HuH-7.5 (cell line): ENCODE measurements around the gene PTPRH.
"Not testable (repeated sequence)": the region's sequence is repeated elsewhere in the genome, so short reads cannot be mapped to it uniquely, and the experiment has no call there.

Experiments used
- DNase-seq: peaks from one replicate; pipeline ENCODE4 v3.0.0; 2011; ENCODE audit warnings: low spot score

Gene PTPRH

DNA sequence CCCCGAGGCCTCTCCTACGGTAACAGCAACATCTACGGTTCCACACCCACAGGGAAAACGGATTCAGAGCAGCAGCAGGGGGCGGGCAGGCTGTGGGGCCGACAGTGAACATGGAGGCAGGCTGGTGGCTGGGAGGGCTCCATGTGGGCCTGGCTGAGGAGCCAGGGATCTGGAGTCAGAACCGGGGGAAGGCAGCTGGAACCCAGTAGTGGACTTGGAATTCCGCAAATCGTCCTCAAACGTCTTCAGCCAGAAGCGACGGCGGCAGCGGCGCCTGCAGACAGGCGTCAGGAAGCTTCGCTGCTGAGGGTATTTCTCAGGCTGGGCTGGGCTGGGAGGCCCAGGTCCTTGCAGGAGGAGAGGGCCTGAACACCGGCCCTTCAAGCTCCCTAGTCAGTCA, 17.5 kb upstream of the PTPRH start:
- no peak for DNase-seq

DNA sequence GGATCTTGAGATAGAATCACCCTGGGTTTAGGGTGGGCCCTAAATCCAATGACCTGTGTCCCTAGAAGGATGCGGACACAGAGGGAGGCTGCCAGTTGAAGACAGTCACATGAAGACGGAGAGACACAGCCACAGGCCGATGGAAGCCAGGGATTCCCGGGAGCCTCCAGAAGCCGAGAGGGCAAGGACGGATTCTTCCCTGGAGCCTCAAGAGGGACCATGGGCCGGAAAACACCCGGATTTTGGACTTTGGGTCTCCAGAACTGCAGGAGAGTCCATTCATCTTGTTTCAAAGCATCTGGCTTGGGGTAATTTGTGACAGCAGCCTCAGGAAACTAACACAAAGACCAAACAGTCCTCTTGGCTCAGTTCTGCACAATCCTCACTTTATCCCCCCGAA, 17.0 kb upstream of the PTPRH start:
- DNase-seq = no peak

DNA sequence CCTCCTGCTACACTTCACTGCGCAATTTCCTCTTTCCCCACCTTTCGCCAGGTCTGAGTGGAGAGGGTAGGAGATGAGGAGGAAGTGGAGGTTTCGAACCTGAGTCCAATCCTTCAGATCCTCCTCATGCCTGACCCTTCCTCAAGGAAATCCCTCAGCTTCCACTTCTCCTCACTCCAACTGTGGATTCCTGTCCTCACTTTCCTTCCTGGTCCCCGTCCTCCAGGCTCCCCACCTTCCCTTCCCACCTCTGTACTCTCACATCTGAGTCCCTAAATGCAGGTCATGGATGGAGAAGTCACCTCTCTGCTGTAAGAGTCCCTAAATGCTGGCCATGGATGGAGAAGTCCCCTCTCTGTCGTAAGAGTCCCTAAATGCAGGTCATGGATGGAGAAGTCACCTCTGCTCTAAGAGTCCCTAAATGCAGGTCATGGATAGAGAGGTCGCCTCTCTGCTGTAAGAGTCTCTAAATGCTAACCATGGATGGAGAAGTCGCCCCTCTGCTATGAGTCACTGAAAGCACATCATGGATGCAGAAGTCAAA, 16.2 kb upstream of the PTPRH start:
- no peak for DNase-seq

DNA sequence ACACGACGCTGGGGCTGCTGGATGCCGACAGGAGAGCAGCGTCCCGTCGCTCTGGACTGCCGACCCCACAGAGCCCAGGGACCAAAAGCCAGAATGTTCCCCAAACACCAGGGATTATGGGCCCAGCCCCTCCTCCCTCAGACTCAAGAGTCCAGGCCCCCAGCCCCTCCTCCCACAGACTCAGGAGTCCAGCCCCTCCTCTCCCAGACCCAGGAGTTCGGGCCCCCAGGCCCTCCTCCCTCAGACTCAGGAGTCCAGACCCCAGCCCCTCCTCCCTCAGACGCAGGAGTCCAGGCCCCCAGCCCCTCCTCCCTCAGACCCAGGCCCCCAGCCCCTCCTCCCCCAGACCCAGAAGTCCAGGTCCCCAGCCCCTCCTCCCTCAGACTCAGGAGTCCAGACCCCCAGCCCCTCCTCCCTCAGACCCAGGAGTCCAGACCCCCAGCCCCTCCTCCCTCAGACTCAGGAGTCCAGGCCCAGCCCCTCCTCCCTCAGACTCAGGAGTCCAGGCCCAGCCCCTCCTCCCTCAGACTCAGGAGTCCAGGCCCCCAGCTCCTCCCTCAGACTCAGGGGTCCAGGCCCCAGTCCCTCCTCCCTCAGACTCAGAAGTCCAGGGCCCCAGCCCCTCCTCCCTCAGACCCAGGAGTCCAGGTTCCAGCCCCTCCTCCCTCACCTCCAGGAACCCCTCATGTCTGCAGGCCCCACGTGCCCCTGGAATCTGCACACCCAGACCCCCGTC, 15.5 kb upstream of the PTPRH start:
- not testable (repeated sequence) for DNase-seq

DNA sequence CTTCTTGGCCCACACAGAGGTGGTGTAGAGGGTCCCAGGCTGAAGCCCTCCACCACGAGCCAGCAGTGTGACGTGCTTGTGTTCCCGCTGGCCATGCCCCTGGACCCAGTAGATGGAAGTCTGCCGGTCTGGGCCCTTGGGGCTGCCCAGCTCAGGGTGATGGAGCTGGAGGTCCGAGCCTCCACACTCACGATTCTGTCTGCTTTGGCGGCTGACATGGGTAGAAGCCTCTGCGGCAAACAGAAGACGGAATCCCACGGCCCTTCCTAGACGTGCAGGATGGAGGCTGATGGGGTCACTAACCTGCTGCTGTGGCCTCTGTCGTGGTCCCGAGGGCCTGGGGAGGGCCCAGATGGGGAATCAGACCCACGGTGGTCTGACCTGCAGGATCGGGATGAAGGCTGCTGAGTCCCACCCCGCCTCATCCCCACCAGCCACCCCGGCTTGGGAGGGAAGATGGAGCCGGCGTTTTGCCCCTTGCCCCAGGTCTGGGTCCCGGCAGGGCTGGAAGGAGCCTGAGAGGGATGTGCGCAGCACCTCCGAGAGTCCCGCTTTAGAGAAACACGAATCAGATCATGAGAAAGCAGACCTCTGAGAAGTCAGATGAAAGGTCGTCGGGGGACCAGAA, 14.9 kb upstream of the PTPRH start:
- no peak for DNase-seq

DNA sequence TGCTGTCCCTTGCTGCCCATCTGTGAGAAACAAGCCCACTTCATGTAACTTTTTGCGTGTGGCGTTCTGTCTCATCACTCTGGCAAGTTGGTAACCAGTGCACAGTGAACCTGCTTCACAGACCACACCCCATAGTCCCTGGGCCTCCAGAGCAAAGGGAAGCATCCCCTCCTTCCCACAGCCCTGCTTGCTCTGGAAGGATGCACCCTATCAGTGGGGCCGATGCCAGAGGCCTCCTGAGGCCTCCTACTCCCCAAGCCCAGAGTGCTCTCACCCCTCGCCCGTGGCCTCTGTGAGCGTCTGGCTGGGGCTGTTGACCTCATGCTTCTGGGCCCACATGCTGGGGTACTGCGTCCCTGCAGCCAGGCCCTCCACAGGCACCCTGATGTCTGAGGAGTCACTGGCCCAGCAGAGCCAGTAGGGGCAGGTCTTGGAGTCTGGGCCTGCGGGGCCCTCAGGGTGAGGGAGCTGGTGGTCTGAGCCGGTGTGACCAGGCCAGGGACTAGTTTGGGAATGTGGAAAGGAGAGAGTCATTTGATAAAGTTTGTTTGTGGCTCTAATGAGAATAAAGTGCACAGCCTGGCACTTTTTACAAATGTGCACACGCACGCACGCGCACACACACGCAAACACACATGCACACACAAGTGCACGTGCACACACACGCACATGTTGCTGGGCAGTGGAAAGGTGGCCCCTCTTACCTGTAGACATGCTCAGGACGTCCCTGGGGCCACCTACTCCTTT, 14.2 kb upstream of the PTPRH start:
- DNase-seq = no peak

DNA sequence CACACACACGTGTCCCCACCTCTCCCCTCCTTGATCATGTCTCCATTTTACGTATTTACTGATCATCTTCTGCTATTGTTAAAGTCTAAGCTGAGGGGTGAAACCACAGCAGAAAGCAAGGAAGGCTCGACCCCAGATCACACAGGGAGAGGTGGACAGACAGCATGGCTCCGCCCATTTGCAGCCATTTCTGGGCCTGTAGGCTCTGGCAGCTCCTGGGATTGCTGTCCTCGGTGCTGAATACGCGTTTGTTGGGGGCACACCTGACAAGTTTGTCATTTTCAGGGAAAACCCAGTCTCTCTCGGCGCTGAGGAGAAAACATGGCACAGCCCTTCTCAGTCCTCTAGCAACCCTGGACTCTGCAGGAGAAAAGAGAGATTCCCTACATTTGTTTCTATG, 11.2 kb upstream of the PTPRH start:
- DNase-seq = no peak

DNA sequence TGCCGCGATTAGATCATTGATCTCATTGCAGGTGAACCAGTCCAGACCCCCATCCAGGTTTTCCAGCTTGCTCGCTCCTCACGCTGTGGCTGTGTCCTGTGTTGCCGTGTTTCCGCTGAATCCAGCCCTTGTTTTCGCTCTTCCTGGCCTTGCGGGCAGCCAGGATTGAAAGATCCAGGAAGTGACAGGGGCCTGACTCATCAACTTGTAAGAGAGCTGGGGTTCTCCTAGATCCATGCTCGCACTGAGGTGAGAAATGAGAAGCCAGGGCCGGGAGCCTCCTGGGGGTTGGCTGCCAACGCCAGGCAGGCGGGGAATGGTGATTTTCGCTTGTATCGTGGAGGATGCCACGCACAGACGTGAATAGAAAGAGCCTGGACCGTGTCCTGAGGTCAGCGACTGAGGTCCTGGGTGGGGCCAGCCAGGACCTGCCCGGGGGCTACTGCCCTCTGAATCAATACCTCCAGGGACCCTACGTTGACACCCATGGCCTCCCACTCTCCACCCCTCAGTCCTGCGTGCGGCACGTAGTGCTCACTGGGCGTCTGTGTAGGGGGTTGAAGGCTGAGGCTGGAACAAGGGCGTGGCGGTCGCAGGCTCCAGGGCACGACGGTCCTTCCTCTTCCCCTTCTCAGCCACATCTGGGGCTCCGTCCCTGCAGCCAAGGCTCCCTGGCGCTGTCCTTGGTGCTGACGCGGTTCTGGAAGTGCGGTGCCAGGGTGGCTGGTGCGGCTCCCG, 7.3 kb upstream of the PTPRH start:
- peak; percentile 94 for DNase-seq

DNA sequence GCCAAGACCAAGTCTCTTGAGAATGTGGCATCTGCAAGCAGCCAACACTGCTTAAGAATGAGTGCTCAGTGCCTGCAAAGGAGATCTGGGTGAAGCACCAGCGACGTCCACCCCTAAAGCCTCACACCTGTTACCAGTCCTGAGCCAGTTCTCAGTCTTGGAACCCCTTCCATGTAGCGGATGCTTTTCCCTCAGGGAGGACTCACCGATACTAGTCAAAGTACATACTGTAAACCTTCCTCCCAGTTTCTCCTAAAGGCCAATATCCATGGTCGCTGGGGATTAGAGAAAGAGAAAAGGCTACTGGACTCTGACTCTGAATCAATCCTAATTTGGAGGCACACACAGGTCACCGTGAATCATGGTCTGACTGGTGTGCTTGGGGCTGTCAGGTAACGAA, 4.2 kb upstream of the PTPRH start:
- DNase-seq = no peak

DNA sequence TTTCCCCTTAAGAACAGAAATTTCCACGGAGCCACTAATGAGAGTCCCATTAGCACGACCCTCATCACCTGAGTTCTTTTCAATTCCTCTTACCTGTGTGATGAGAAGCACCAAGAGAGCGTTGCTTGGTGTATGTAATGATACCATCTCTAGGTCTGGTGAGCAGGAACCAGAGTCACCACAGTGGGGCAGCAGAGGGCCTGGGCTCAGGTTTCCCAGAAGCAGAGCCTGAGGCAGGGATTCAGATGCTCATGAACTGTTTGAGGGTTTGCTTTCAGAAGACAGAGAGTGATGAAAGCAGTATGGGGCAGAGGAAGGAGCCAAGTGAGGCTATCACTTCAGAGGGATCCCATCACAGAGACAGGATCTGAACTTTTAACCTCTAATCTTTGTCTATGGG, 3.1 kb upstream of the PTPRH start:
- no peak for DNase-seq

DNA sequence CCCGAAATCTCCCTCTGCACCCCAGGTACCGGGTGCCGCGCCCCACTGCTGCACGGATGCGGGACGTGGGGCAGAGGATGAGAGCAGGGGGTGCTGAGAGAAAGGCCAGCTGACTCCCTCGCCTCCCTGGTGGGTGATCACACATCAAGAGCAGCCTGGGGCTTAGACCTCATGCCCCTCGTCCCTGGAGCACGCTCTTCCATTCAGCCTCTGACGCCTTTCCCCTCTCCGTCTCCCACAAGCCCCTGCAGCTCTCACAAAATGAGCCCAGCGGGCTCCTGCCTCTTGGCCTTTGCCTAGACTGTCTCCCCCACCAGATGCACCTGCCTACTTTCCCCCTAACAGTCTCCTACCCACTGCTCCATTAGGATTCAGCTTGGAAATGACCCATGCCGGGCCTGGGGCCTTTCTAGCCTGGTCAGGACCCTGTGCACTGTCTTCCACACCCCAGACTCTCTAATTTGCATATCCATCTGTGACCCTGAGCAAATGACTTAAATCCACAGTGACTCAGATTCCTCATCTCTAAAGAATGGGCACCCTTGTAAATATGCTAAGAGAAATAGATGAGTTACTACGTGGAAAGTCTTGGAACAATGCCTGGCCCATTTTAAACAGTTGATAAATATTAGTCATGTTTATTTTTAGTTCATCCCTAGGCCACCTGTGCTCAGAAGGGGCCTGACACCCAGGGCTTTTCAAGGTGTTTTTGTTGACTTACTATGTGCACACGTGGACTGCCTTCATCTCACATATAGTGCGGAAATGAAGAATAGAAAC, 582 bp upstream of the PTPRH start:
- DNase-seq = no peak

DNA sequence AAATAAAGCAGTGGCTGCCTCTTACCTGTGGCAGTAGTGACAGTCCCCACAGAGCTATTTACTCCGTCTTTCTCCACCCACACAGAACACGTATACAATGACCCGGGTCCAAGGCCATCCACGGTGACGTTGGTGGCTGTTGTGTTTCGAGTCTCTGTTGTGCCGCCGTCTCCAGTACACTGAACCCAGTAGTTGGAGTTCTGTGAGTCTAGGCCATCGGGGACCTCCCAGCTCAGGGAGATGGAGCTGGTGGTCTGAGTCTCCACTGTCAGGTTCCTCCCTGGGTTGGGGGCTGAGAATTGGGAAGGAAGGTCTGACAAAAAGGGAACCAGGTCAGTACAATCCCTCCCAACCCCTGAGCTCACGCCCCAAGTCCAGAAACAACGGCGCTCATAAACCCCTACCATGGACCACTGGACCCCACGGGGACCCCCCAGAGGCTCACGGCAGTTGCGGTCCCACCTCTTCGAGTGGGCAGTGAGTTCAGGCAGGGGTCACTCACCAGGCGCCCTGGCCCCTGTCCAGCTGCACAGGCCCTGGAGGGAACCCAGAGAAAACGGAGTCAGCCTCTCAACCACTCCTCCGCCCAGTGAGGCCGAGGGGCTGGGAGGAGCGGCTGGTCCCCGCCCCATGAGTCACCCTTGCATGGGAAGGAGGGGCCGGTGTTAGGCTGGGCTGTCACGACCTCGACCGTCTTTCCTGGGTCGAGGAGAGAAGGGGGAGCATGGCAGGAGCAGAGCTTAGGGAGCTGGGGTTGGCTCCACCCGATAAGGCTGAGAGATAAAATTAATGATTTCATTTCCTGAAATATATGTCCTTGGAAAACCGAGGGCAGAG, 2.4 kb downstream of the PTPRH start:
- DNase-seq = peak; percentile 96

DNA sequence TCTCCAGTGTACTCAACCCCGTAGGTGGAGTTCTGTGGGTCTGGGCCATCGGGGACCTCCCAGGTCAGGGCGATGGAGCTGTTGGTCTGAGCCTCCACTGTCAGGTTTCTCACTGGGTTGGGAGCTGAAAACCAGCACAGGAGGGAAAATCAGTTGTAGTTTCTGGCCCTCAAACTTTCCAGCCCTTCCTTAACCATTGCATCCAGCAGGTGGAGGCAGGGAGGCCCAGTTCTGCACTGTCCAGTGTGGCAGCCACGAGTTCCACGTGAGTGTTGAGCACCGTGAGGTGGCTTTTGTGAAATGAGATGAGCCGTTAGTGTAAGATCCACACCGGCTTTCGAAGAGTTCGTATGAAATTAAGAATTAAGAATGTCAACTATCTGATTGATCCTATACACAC, 7.1 kb downstream of the PTPRH start:
- DNase-seq = not testable (repeated sequence)

DNA sequence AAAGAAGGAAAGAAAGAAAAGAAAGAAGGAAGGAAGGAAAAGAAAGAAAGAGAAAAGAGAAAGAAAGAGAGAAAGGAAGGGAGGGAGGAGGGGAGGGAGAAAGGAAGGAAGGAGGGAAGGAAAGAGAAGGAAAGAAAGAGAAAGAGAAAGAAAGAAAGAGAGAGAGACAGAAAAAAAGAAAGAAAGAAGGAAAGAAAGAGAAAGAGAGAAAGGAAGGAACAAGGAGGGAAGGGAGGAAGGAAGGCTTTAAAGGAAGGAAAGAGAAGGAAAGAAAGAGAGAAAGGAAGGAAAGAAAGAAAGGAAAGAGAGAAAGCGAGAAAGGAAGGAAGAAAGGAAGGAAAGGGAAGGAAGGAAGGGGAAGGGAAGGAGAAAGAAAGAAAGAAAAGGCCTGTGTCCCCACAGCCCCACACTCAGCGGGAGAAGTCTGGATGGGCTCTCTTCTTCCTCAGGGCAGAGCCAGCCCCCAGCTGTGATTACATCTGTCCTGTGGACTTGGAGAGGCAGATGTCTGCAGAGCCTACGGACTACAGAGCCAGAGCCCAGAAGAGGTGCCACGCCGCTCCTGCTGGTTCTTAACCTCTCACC, 9.6 kb downstream of the PTPRH start:
- DNase-seq = no peak

DNA sequence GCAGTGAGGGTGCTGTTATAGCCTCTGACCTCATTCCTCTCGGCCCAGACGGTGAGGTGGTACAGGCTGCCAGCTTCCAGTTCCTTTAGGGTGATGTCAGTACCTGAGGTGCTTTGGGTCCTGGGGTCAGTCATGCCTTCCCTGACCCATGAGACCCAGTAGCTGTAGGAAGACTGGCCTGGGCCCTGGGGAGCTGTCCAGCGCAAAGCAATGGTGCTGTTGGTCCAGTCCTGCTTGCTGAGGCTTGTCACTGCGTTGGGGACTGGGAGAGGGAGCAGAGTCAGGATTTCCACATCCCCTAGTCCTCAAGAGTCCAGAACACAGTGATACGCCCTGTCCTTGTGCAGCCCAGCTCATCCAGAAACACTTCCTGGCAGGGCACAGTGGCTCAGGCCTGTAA, 10.7 kb downstream of the PTPRH start:
- DNase-seq = no peak

DNA sequence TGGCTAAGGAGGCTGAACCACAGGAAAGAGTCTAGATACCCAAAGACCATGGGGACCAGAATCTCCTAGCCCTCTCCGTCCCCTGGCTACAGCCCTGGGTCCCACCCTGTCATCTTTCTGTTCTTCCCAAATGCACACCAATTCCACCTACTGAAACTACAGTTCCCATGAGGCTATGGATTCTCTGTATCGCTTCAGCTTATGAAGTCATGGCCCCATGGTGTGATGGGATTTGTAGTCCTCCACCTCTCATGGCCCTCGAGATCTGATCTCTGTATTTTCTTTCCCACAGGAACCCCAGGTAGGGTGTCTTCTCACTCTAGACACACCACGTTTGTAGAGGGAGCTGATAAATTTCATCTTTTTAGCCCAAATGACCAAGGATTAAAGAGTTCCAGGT, 11.8 kb downstream of the PTPRH start:
- DNase-seq = no peak

DNA sequence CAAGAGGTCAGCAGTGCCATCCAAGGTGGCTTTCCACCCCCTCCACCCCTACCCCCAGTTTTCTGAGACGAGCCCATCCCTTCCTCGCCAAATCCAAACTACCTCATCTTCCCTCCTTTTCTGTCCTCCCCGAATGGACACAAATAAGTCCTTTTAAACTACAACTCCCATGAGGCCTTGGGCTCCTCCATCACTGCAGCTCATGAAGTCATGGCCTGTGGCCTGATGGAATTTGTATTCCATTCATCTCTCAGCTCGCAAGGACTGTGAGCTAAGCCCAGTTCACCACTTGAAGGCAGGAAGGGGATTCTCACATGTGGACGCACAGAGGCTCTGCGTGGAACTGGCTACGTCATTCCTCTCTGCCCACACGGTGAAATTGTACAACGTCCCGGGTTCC, 12.5 kb downstream of the PTPRH start:
- DNase-seq = no peak

DNA sequence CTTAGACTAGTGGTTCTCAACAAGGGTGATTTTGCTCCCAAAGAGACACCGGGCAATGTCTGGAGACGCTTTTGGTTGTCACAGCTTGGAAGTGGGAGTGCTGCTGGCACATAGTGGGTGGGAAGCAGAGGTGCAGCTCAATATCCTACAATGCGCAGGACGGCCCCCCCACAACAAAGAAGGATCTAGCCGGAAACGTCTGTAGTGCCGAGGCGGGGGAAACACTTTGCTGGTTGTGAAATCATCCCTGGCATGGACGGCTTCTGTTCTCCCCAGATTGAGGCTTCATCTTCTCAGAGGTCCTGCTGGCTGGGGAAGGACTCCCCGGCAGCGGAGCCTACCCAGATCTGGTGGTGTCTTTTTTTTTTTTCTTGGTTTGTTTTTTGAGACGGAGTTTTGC, 15.8 kb downstream of the PTPRH start:
- no peak for DNase-seq

DNA sequence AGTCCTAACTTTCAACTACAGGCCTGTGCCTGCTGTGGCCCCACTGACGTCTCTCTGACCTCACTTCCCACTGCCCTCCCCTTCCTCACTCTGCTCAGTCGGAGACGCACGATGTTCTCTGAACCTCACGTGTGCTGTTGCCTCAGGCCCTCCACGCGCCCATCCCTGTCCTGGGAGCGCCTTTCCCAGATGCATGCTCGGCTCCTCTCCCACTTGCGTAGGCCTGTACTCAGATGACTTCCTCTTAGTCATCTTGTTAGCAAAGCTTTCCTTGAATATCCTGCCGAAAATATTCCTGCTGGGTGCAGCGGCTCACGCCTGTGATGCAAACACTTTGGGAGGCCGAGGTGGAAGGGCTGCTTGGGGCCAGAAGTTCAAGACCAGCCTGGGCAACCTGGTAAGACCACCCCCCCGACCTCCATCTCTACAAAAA, 19.9 kb downstream of the PTPRH start:
- no peak for DNase-seq

DNA sequence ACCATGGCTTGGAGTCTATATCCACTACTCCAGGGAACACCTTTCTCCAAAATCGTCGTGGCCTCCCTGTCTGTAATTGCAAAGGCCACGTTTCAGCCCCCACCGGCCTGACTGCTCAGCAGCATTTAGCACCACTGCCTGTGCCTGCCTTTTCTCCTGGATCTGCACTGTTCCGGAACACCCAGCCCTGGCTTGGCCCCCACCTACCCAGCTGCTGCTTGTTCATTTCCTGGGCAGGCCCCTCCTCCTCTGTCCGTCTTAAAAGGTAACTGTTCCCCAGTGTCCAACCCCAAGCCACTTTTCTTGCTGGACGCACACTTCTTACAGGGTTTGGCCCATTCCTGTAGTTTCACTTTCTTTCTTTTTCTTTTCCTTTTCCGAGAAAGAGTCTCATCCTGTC, 20.7 kb downstream of the PTPRH start:
- DNase-seq = no peak
